HCT116 (cell line): ENCODE data around the gene SERGEF. TPM values are rescaled to one million over a fixed set of nuclear protein-coding genes. Genes with fewer than 3 reads are reported as not detected.

ENCODE experiments used
- ATAC-seq: fragments of 200-7000 bp; cut with Tn5 transposase; 2 replicates; pipeline ENCODE4 v1.9.1; 2020; ENCODE audit warnings: mild to moderate bottlenecking, moderate library complexity
- BruUV-seq: library from RNA; stranded (reverse); fragments of 400-500 nt; replicated peaks from 2 replicates; lab custom pipeline; 2021; lab: Mats Ljungman, UMichigan
- CTCF ChIA-PET: fragments of 300-600 bp; sonication (Branson Sonifier 250); formaldehyde crosslinking; loops from one replicate; lab custom pipeline; 2021; ENCODE audit warnings: antibody characterized with exemption; lab: Charles Lee
- POLR2A ChIA-PET: fragments of 300-600, 350-600 bp; sonication (Branson Sonifier 250); formaldehyde crosslinking; loops from one replicate; lab custom pipeline; 2021; ENCODE audit warnings: antibody characterized with exemption; lab: Charles Lee
- RAD21 ChIA-PET, 2 experiments: fragments of 300-600 bp; sonication (Branson Sonifier 250); formaldehyde crosslinking; loops; one replicate each; lab custom pipeline; 2023; ENCODE audit warnings: low total read pairs in 2 of 2; ENCODE audit not compliant: uncharacterized antibody in 2 of 2, unreplicated experiment in 2 of 2, low non-redundant PET in 1 of 2; lab: Charles Lee
- DNase-seq: peaks from one replicate; pipeline ENCODE4 v3.0.0-alpha.2; 2010; ENCODE audit warnings: low read depth, low spot score
- H2AFZ ChIP-seq: fragments of 200-600 bp; shearing (Covaris generic), sonication (generic); 2 replicates; pipeline ENCODE4 v1.6.1; 2017; ENCODE audit warnings: low read depth, mixed run types, mixed read lengths, antibody characterized with exemption, low read length; ENCODE audit not compliant: poor library complexity, severe bottlenecking
- H3K27ac ChIP-seq: 2 replicates; pipeline ENCODE4 v1.5.1; 2012; ENCODE audit warnings: low read depth, low read length
- H3K27me3 ChIP-seq: fragments of 200-600 bp; sonication (generic); 2 replicates; pipeline ENCODE4 v1.6.1; 2016; ENCODE audit warnings: mixed run types, low read length, mixed read lengths; ENCODE audit not compliant: insufficient read depth
- H3K36me3 ChIP-seq, 2 experiments: fragments of 200-500 bp in 1 of 2; fragments of 200-600 bp in 1 of 2; sonication (Bioruptor generic) in 1 of 2; sonication (generic) in 1 of 2; 2 replicates each; pipeline versions ENCODE4 v1.5.1 to v1.6.1; 2014 to 2016; ENCODE audit warnings: low read length in 2 of 2, inconsistent platforms in 1 of 2, mixed read lengths in 1 of 2, mixed run types in 1 of 2; ENCODE audit not compliant: insufficient read depth in 2 of 2, control insufficient read depth in 1 of 2
- H3K4me1 ChIP-seq, 2 experiments: fragments of 200-600 bp in 1 of 2; sonication (generic) in 1 of 2; 2 replicates each; pipeline versions ENCODE4 v1.5.1 to v1.6.1; 2012 to 2017; ENCODE audit warnings: low read length in 2 of 2, inconsistent platforms in 1 of 2, mild to moderate bottlenecking in 1 of 2, mixed read lengths in 1 of 2, mixed run types in 1 of 2, moderate library complexity in 1 of 2; ENCODE audit not compliant: insufficient read depth in 2 of 2, control insufficient read depth in 1 of 2
- H3K4me2 ChIP-seq: fragments of 200-600 bp; sonication (generic); 2 replicates; pipeline ENCODE4 v1.6.1; 2017; ENCODE audit warnings: mixed run types, low read length, mixed read lengths
- H3K4me3 ChIP-seq, 2 experiments: fragments of 200-600 bp in 1 of 2; sonication (generic) in 1 of 2; replicated peaks in 1 of 2; 2 replicates each; pipeline ENCODE4 v1.5.1; 2011 to 2016; ENCODE audit warnings: low read length in 2 of 2, control low read depth in 1 of 2, low read depth in 1 of 2, mild to moderate bottlenecking in 1 of 2, mixed read lengths in 1 of 2, mixed run types in 1 of 2
- H3K79me2 ChIP-seq: fragments of 200-600 bp; sonication (generic); 2 replicates; pipeline ENCODE4 v1.6.1; 2017; ENCODE audit warnings: mild to moderate bottlenecking, mixed run types, low read length, moderate library complexity, mixed read lengths; ENCODE audit not compliant: insufficient read depth
- H3K9ac ChIP-seq: fragments of 200-600 bp; sonication (generic); 2 replicates; pipeline ENCODE4 v1.6.1; 2016; ENCODE audit warnings: low read length, mixed read lengths
- H3K9me2 ChIP-seq: fragments of 200-600 bp; sonication (generic), shearing (Covaris generic); 2 replicates; pipeline ENCODE4 v1.6.1; 2017; ENCODE audit warnings: mixed run types, mild to moderate bottlenecking, moderate library complexity; ENCODE audit not compliant: insufficient read depth
- H3K9me3 ChIP-seq, 2 experiments: fragments of 200-500 bp in 1 of 2; fragments of 200-600 bp in 1 of 2; sonication (Bioruptor generic) in 1 of 2; sonication (generic) in 1 of 2; 2 replicates each; pipeline ENCODE4 v1.6.1; 2014 to 2017; ENCODE audit warnings: low read length in 2 of 2, mixed read lengths in 2 of 2, inconsistent platforms in 1 of 2, low read depth in 1 of 2, mild to moderate bottlenecking in 1 of 2, mixed run types in 1 of 2, moderate library complexity in 1 of 2; ENCODE audit not compliant: control insufficient read depth in 1 of 2, insufficient read depth in 1 of 2
- H4K20me1 ChIP-seq: fragments of 200-600 bp; sonication (generic), shearing (Covaris generic); 2 replicates; pipeline ENCODE4 v1.6.1; 2017; ENCODE audit warnings: mixed run types, mild to moderate bottlenecking, moderate library complexity; ENCODE audit not compliant: insufficient read depth
- CBX3 ChIP-seq: IDR thresholded peaks from 2 replicates; pipeline ENCODE4 v1.6.1; 2012; ENCODE audit warnings: low read depth
- CEBPB ChIP-seq: IDR thresholded peaks from 2 replicates; pipeline ENCODE4 v1.6.1; 2012; ENCODE audit warnings: low read depth
- CTCF ChIP-seq, 3 experiments: fragments of 200-600 bp in 1 of 3; sonication (generic) in 1 of 3; IDR thresholded peaks in 2 of 3; conservative IDR thresholded peaks in 1 of 3; 2 replicates each; pipeline ENCODE4 v1.5.1; 2012 to 2017; ENCODE audit warnings: low read depth in 2 of 3, low read length in 2 of 3, antibody characterized with exemption in 1 of 3, borderline replicate concordance in 1 of 3, control low read depth in 1 of 3, mild to moderate bottlenecking in 1 of 3, mixed read lengths in 1 of 3, mixed run types in 1 of 3, moderate library complexity in 1 of 3; ENCODE audit not compliant: insufficient read depth in 1 of 3
- EGR1 ChIP-seq: IDR thresholded peaks from 2 replicates; pipeline ENCODE4 v1.6.1; 2012; ENCODE audit warnings: low read depth
- ELF1 ChIP-seq: IDR thresholded peaks from 2 replicates; pipeline ENCODE4 v1.6.1; 2012; ENCODE audit warnings: low read depth, borderline replicate concordance
- EZH2 ChIP-seq: fragments of 200-600 bp; sonication (generic); IDR thresholded peaks from 2 replicates; pipeline ENCODE4 v1.6.1; 2017; ENCODE audit warnings: antibody characterized with exemption, mixed run types
- EZH2phosphoT487 ChIP-seq: fragments of 200-600 bp; IDR thresholded peaks from 2 replicates; pipeline ENCODE4 v1.6.1; 2018; ENCODE audit warnings: antibody characterized with exemption, borderline replicate concordance
- FOSL1 ChIP-seq: IDR thresholded peaks from 2 replicates; pipeline ENCODE4 v1.6.1; 2012; ENCODE audit warnings: low read depth
- JUND ChIP-seq: IDR thresholded peaks from 2 replicates; pipeline ENCODE4 v1.6.1; 2012
- POLR2A ChIP-seq: IDR thresholded peaks from 2 replicates; pipeline ENCODE4 v1.7.0; 2011; ENCODE audit warnings: borderline replicate concordance; ENCODE audit not compliant: insufficient read depth, insufficient read length; ENCODE audit errors: extremely low read depth
- POLR2AphosphoS5 ChIP-seq: IDR thresholded peaks from 2 replicates; pipeline ENCODE4 v1.6.1; 2011; ENCODE audit warnings: mild to moderate bottlenecking, low read depth, low read length, moderate library complexity
- REST ChIP-seq: IDR thresholded peaks from 2 replicates; pipeline ENCODE4 v1.6.1; 2012; ENCODE audit warnings: low read depth
- SIN3A ChIP-seq: IDR thresholded peaks from 2 replicates; pipeline ENCODE4 v1.6.1; 2012; ENCODE audit warnings: low read depth
- SRF ChIP-seq: IDR thresholded peaks from 2 replicates; pipeline ENCODE4 v1.6.1; 2012; ENCODE audit warnings: low read depth
- TCF7L2 ChIP-seq: IDR thresholded peaks from 2 replicates; pipeline ENCODE4 v1.7.0; 2011; ENCODE audit warnings: borderline replicate concordance, inconsistent platforms; ENCODE audit not compliant: insufficient read depth, insufficient read length; ENCODE audit errors: extremely low read depth
- YY1 ChIP-seq: IDR thresholded peaks from 2 replicates; pipeline ENCODE4 v1.6.1; 2011; ENCODE audit warnings: low read length, low read depth, moderate library complexity, mild to moderate bottlenecking; ENCODE audit not compliant: insufficient replicate concordance; ENCODE audit errors: extremely low read depth
- ZFX ChIP-seq: fragments of 450-650 bp; IDR thresholded peaks from 2 replicates; pipeline ENCODE4 v1.6.1; 2017
- ZNF274 ChIP-seq: fragments of 200-500 bp; sonication (Bioruptor generic); IDR thresholded peaks from 2 replicates; pipeline ENCODE4 v1.6.1; 2014; ENCODE audit warnings: mild to moderate bottlenecking, low read depth, low read length, inconsistent platforms
- intact Hi-C: fragments of 100-400 bp; cut with micrococcal nuclease; formaldehyde crosslinking; loops from 2 replicates; pipeline ENCODE4 v1.10.0; 2022
- total RNA-seq: library from RNA; stranded (reverse); gene quantifications from one replicate; pipeline ENCODE4 v1.2.1, GENCODE V29; 2021; ENCODE audit not compliant: unreplicated experiment
- TF ChIP-seq, protein P1 (sequence below): IDR thresholded peaks from 2 replicates; pipeline ENCODE4 v1.6.1; 2012
- TF ChIP-seq, protein P2 (sequence below): IDR thresholded peaks from 2 replicates; pipeline ENCODE4 v1.6.1; 2011; ENCODE audit warnings: mild to moderate bottlenecking, low read length, moderate library complexity; ENCODE audit not compliant: insufficient replicate concordance; ENCODE audit errors: extremely low read depth

Gene SERGEF
- total RNA-seq, 1 experiment from 2014 or later = 32.8 TPM

DNA sequence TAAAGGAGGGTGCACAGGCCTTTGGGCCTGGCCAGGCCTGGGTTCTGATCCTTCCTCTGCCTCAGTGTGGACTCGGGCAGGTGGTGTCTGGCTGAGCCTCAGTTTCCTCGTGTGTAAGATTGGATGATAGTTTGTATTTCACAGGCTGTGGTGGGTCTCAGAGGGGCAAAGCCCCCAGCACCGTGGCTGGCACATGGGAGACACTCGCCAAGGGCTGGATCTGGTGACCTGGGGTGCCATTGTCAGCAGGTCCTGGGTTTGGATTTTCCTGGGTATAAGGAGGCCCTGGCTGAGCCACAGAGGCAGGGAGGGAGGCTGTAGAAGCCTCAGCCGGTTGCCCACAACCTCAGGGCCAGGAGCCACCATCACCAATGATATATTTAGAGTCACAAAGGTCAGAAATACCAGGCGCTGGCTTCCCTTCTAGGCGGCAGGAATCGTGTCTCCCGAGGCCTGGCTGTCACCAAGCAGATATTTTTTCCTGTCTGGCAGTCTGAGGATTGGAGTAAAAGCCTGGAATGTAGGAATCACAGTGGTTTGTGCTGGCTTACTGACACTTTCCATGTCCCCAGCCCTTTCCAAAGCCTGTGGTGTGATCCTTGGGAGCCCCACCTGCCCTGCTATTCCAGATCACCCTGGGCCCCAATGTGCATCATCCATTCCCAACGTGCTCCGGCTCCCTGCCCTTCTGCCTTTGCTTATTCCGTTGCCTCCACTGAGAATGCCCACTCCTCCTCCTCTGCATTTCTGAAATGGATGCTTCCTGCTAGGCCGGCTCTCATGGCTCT, 262.6 kb downstream of the SERGEF start:
- Histone ChIP-seq H3K79me2 (no peaks in the 10 kb centered on the region), H3K9me3 (no peaks in the 10 kb centered on the region), H3K27me3 (peaks cover 13% of the 10 kb centered on the region; the same call in 1 of the 2 replicates), H3K9ac (no peak overlapping the region), H3K4me2 (no peak overlapping the region), H2AFZ (no peak overlapping the region), H3K36me3 (no peaks in the 10 kb centered on the region), H3K4me3 (no peak overlapping the region), H4K20me1 (no peaks in the 10 kb centered on the region), H3K4me1 (no peaks in the 10 kb centered on the region), H3K27ac (no peak overlapping the region), H3K9me2 (no peaks in the 10 kb centered on the region)
- DNase-seq (no peak), ATAC-seq (no peak)
- ChIA-PET CTCF (no interaction called here), RAD21 (no interaction called here), POLR2A (no interaction called here)
- TF ChIP-seq POLR2A (no peak), ELF1 (no peak), EZH2 (no peak), CEBPB (no peak), CTCF (IDR thresholded peaks at IDR 0.05 in 2 of 3, conservative IDR thresholded peaks at IDR 0.05 in 1 of 3; ENCODE audit: borderline replicate concordance in 1 of 3, insufficient read depth in 1 of 3, low read depth in 2 of 3, low read length in 2 of 3) (no peak), EZH2phosphoT487 (no peak), TCF7L2 (no peak), POLR2AphosphoS5 (no peak), REST (no peak), FOSL1 (no peak), ZFX (no peak), ZNF274 (no peak), CBX3 (no peak), YY1 (no peak), SRF (no peak), SIN3A (no peak), EGR1 (no peak), JUND (no peak)
- TF ChIP-seq, protein P1, sequence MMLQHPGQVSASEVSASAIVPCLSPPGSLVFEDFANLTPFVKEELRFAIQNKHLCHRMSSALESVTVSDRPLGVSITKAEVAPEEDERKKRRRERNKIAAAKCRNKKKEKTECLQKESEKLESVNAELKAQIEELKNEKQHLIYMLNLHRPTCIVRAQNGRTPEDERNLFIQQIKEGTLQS = no peak
- TF ChIP-seq, protein P2, sequence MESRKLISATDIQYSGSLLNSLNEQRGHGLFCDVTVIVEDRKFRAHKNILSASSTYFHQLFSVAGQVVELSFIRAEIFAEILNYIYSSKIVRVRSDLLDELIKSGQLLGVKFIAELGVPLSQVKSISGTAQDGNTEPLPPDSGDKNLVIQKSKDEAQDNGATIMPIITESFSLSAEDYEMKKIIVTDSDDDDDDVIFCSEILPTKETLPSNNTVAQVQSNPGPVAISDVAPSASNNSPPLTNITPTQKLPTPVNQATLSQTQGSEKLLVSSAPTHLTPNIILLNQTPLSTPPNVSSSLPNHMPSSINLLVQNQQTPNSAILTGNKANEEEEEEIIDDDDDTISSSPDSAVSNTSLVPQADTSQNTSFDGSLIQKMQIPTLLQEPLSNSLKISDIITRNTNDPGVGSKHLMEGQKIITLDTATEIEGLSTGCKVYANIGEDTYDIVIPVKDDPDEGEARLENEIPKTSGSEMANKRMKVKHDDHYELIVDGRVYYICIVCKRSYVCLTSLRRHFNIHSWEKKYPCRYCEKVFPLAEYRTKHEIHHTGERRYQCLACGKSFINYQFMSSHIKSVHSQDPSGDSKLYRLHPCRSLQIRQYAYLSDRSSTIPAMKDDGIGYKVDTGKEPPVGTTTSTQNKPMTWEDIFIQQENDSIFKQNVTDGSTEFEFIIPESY = no peak
- no TSS peak for BruUV-seq
- intact Hi-C loops = no loop called here
